Epithelial cell of proximal tubule (primary cell): ENCODE data around the gene ADAMTS15. TPM values are rescaled to one million over a fixed set of nuclear protein-coding genes. Genes with fewer than 3 reads are reported as not detected.

Experiments
- DNase-seq: peaks from one replicate; pipeline ENCODE4 v3.0.0-alpha.2; 2011; ENCODE audit warnings: low read depth
- H3K4me3 ChIP-seq: 2 replicates; pipeline ENCODE4 v1.5.1; 2011; ENCODE audit warnings: low read depth, mild to moderate bottlenecking, low read length
- total RNA-seq: library from RNA; depleted of rRNA; stranded (reverse); fragments of >200 nt; gene quantifications from 2 replicates; pipeline ENCODE4 v1.2.3, GENCODE V29; 2015
- TF ChIP-seq, protein P1 (sequence below): conservative IDR thresholded peaks from 2 replicates; pipeline ENCODE4 v1.5.1; 2012; ENCODE audit warnings: low read depth, mild to moderate bottlenecking, low read length

The ADAMTS15 gene
- total RNA-seq, 1 donor from 2014 or later, result 0.58 TPM

DNA sequence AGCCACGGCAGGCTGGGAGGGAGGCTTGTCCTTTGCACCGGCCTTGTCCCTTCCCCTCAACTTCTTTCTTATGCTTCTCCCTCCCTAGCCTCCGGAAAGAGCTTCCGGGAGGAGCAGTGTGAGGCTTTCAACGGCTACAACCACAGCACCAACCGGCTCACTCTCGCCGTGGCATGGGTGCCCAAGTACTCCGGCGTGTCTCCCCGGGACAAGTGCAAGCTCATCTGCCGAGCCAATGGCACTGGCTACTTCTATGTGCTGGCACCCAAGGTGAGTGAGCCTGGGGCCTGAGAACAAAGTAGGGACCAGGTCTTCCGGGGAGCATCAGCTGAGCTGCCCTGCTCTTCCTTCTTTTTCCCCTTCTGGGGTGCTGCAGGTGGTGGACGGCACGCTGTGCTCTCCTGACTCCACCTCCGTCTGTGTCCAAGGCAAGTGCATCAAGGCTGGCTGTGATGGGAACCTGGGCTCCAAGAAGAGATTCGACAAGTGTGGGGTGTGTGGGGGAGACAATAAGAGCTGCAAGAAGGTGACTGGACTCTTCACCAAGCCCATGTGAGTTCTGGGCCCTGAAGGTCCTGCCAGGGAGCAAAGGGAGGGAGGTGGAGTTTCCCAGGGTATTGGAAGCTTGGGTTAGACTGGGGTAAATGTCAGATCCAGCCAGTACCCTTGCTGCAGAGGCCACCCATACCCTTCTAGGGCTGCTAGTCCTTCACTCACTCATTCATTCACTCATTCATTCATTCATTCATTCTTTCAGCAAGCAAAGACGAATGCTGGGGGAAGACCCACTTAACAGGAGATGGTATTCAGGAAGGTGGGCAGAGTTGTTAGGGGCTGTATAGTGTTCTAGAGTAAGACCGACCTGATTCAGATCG is 22.6 kb downstream of the ADAMTS15 start:
- TF ChIP-seq, protein P1, sequence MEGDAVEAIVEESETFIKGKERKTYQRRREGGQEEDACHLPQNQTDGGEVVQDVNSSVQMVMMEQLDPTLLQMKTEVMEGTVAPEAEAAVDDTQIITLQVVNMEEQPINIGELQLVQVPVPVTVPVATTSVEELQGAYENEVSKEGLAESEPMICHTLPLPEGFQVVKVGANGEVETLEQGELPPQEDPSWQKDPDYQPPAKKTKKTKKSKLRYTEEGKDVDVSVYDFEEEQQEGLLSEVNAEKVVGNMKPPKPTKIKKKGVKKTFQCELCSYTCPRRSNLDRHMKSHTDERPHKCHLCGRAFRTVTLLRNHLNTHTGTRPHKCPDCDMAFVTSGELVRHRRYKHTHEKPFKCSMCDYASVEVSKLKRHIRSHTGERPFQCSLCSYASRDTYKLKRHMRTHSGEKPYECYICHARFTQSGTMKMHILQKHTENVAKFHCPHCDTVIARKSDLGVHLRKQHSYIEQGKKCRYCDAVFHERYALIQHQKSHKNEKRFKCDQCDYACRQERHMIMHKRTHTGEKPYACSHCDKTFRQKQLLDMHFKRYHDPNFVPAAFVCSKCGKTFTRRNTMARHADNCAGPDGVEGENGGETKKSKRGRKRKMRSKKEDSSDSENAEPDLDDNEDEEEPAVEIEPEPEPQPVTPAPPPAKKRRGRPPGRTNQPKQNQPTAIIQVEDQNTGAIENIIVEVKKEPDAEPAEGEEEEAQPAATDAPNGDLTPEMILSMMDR, result no peak
- no peak overlapping the region for H3K4me3 ChIP-seq
- DNase-seq, result no peak

DNA sequence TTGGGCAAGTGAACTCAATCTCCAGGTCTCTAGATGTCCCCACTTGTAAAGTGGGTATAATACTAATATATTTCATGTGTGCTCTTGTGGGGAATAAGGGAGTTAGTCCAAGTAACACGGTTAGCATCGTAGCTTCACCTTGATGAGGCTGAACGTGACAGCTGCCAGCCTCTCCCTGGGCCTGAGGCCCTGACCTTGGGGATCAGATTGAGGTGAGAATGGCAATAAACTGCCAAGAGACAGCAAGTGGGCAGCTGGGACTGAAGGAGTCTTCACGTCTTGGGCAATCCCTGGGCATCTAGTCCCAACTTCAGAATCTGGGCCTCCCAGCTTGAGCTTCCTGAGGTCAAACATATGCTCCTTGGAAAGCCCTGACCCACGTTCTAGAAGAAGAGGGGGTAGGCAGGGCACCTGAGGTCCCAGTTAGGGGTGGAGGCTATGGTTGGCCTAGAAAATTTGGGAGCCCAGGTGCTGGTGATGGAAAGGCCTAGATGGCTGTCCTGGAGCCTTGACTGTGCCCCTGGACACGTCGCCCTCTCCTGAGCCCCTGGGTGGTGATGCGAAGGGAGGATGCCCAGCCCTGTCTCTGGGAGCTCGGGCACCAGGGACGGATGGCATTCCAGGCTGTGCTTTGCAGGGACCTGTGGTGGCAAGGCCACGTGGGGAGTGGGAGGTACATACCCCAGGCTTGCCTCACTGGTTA is 23.4 kb downstream of the ADAMTS15 start:
- DNase-seq, result no peak
- TF ChIP-seq, protein P1, result no peak
- H3K4me3 ChIP-seq, result no peak overlapping the region

DNA sequence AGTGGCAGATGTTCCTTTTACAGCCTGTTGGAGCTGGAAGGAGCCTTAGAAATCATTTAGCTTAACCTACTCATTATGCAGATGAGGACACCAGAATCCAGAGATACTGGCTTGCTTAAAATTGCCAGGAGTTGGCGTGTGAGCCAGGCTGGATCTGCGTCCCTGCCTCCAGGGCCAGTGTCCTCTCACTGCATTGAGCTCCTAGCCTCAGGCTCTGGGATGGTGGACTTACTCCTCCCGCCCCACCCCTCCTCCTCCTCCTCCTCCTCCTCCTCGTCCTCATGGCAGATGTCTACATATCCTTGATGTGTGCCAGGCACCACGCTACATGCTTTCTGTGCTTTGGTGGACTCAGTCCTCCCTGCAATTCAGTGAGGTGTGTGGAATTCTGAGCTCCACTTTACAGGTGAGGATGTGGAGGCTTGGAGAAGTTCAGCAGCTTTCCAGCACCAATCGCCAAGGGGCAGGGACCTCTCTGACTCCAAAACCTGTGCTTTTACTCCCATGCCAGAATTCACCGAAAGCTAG is 24.1 kb downstream of the ADAMTS15 start:
- TF ChIP-seq, protein P1, result no peak
- no peak for DNase-seq
- H3K4me3 ChIP-seq, result no peak overlapping the region

DNA sequence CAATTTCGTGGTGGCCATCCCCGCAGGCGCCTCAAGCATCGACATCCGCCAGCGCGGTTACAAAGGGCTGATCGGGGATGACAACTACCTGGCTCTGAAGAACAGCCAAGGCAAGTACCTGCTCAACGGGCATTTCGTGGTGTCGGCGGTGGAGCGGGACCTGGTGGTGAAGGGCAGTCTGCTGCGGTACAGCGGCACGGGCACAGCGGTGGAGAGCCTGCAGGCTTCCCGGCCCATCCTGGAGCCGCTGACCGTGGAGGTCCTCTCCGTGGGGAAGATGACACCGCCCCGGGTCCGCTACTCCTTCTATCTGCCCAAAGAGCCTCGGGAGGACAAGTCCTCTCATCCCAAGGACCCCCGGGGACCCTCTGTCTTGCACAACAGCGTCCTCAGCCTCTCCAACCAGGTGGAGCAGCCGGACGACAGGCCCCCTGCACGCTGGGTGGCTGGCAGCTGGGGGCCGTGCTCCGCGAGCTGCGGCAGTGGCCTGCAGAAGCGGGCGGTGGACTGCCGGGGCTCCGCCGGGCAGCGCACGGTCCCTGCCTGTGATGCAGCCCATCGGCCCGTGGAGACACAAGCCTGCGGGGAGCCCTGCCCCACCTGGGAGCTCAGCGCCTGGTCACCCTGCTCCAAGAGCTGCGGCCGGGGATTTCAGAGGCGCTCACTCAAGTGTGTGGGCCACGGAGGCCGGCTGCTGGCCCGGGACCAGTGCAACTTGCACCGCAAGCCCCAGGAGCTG is 24.8 kb downstream of the ADAMTS15 start:
- no peak overlapping the region for H3K4me3 ChIP-seq
- no peak for DNase-seq
- TF ChIP-seq, protein P1, result no peak

DNA sequence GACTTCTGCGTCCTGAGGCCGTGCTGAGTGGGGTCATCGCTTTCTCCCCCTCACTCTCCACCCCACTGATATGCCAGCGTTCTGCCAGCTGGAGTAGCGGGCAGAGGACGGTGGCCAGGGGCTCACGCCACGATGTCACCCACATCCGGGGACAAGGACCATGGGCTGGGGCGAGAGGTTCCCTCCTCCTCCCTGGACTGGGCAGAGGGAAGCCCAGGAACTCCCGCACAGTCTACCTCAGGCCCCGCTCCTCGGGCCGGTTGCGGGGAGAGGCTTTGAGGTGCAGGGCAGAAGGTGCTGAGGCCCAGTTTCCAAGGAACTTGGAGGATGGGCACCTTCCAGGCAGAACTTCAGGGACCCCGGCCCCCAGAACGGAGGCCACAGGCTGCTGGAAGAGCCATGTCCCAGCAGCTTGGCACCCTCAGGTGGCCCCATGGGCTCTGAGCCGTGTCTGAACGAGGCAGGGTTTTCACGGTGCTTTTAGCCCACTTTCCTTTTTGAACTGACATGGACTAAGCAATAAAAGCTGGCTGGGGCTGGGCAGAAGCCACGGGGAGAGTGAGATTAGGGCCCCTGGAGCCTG is 25.4 kb downstream of the ADAMTS15 start:
- no peak for DNase-seq
- TF ChIP-seq, protein P1, result no peak
- no peak overlapping the region for H3K4me3 ChIP-seq

DNA sequence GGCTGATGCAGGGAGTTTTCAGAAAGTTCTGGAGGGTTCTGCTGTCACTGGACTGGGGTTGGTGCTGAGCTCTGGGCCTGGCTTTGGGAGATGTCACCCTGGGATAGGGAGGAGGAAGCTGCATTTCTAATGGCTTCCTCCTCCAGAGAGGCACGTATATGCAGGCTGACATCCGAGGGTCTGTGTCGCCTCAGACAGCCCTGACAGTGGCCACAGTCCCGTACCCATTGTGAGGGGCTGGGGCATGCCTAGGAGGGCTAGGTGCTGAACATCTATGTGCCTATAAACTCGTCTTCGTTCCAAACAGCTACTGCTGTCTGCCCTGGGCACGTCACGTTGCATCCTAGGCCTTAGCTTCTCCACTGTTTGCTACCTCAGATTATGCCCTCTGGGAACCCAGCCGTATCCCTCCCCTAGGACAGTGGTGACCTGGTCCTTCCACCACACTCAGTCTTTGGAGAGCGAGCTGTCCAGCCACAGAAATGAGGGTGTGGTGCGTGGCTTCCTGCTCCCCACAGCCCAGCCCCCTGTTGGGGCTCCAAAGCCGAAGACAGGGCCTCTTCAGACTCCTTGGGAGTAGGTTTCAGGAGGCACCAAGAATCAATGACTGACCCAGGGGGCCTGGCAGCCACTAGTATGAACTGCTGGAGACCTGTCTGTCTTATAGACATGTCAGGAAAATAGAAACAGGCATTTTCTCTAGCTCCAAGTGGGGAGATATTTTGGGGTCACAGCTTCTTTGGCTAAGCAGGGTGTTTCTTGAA is 26.4 kb downstream of the ADAMTS15 start:
- no peak overlapping the region for H3K4me3 ChIP-seq
- no peak for DNase-seq
- TF ChIP-seq, protein P1, result no peak
